ENCODE data around the gene OTUD7B. TPM values are rescaled to one million over a fixed set of nuclear protein-coding genes. Genes with fewer than 3 reads are reported as not detected.
"Not testable (repeated sequence)": the region's sequence is repeated elsewhere in the genome, so short reads cannot be mapped to it uniquely, and the experiment has no call there.

Gene OTUD7B
- total and polyA plus RNA-seq, 3 donors from 2014 or later = 23.1 to 31.5 (median 30.3) TPM

DNA sequence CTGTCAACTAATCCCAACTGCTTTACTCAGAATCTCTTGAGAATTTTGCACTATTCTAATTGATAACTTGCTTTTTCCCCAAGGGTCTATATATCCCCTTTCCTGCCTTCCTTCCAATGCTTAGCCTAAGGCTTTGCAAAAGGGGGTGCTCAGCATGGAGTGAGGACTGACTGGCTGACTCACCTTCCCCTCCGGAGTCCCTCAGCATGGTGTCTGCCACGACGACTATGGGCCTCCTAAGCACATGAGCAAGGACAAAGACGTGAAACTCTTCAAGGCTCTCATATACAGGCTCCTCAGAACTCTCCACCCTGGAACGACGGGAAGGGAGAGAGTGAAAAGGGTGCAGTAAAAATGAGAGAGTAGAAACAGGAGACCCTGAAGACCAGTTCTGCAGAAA is 60.6 kb downstream of the OTUD7B start:
- Histone ChIP-seq H3K9me3 (no peaks in the 10 kb centered on the region), H3K4me1 (no peaks in the 10 kb centered on the region), H3K27me3 (no peaks in the 10 kb centered on the region), H3K27ac (no peak overlapping the region), H3K4me3 (no peak overlapping the region), H3K36me3 (ENCODE audit: low read depth, missing control alignments) (no peaks in the 10 kb centered on the region)
- TF ChIP-seq CTCF (IDR thresholded peaks at IDR 0.05) = no peak
- no peak for TF ChIP-seq POLR2A (IDR thresholded peaks at IDR 0.05)
- 75 to 83% methylated on average over 6 of the region's 6 CpGs for WGBS, 2 donors
- DNase-seq = no peak
- intact Hi-C loops (cut with DNase I; ENCODE audit: low total_unique reads) = no loop called here

DNA sequence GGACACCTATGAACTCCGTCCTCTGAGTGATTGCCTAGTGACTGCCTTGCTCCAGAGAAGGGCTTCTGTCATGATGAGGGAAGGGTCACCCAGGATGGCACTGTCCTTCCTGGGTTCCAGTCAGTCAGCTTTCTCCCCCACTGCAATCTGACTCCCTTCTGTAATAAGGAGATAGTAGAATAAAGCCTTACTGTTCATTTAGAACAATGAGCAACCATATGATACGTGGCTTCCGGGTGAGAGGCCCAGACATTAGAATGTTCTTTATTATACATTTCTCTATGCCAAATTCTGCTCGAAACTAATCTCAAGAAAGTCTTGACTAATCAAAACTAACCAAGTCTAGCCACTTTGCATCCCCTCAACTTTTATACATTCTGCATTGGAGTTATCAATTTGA is 65.3 kb downstream of the OTUD7B start:
- no peaks in the 10 kb centered on the region for H3K36me3 ChIP-seq (ENCODE audit: low read depth, missing control alignments)
- peaks cover 8% of the 10 kb centered on the region for H3K4me1 ChIP-seq
- DNase-seq = peak; percentile 84
- no peak overlapping the region for H3K4me3 ChIP-seq
- no peaks in the 10 kb centered on the region for H3K9me3 ChIP-seq
- WGBS, 2 donors = 57 to 78% methylated on average over 4 of the region's 4 CpGs
- intact Hi-C loops (cut with DNase I; ENCODE audit: low total_unique reads) = no loop called here
- no peaks in the 10 kb centered on the region for H3K27me3 ChIP-seq
- peak overlapping the region; percentile 53 to 68 for H3K27ac ChIP-seq
- TF ChIP-seq CTCF (IDR thresholded peaks at IDR 0.05) = no peak
- TF ChIP-seq POLR2A (IDR thresholded peaks at IDR 0.05) = no peak

DNA sequence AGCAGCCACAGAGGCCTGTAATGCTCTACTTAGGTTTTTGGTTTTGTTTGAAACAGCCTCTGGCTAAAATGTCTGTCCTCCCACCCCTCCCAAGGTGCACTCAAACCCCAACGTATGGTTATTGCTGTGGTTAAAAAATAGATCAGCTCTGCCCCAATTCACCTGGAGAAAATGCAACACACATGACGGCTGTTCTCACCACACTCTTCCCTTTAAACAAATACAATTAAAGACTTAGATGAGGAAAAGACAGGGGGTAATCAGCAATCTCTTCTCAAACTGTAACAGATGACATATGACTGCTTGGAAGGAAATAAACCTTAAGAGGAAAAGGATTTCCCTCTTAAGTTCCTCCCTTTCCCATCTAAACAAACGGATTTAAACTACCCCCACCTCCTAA is 67.6 kb downstream of the OTUD7B start:
- Histone ChIP-seq H3K4me3 (no peak overlapping the region), H3K27ac (peak overlapping the region; percentile 45 to 68), H3K27me3 (no peaks in the 10 kb centered on the region), H3K9me3 (no peaks in the 10 kb centered on the region), H3K4me1 (peaks cover 24% of the 10 kb centered on the region), H3K36me3 (ENCODE audit: low read depth, missing control alignments) (no peaks in the 10 kb centered on the region)
- DNase-seq = no peak
- 47 to 49% methylated on average over 3 of the region's 3 CpGs for WGBS, 2 donors
- intact Hi-C loops (cut with DNase I; ENCODE audit: low total_unique reads) = no loop called here
- TF ChIP-seq POLR2A (IDR thresholded peaks at IDR 0.05) = no peak
- TF ChIP-seq CTCF (IDR thresholded peaks at IDR 0.05) = no peak

GRCh38 chr1:149942207-149942606 is 68.3 kb downstream of the OTUD7B start:
- Histone ChIP-seq H3K27ac (peak overlapping the region; percentile 2 to 68), H3K4me3 (no peak overlapping the region), H3K27me3 (no peaks in the 10 kb centered on the region), H3K9me3 (no peaks in the 10 kb centered on the region), H3K36me3 (ENCODE audit: low read depth, missing control alignments) (no peaks in the 10 kb centered on the region), H3K4me1 (peaks cover 29% of the 10 kb centered on the region)
- intact Hi-C loops (cut with DNase I; ENCODE audit: low total_unique reads) = no loop called here
- TF ChIP-seq CTCF (IDR thresholded peaks at IDR 0.05) (no peak), POLR2A (IDR thresholded peaks at IDR 0.05) (no peak)
- DNase-seq = no peak
- WGBS, 2 donors = 37 to 43% methylated on average over 5 of the region's 5 CpGs

- no peak overlapping the region for H3K4me3 ChIP-seq
- peaks cover 42% of the 10 kb centered on the region for H3K4me1 ChIP-seq
- no peaks in the 10 kb centered on the region for H3K27me3 ChIP-seq
- 85 to 90% methylated on average over 3 of the region's 3 CpGs for WGBS, 2 donors
- TF ChIP-seq CTCF (IDR thresholded peaks at IDR 0.05) = no peak
- no peak for TF ChIP-seq POLR2A (IDR thresholded peaks at IDR 0.05)
- no peak for DNase-seq
- H3K9me3 ChIP-seq = no peaks in the 10 kb centered on the region
- intact Hi-C loops (cut with DNase I; ENCODE audit: low total_unique reads) = no loop called here
- peak overlapping the region in 1 of 2 donors; percentile 72 for H3K27ac ChIP-seq
- no peaks in the 10 kb centered on the region for H3K36me3 ChIP-seq (ENCODE audit: low read depth, missing control alignments)
Observed at GRCh38 chr1:149940427-149940826, 70.1 kb downstream of the OTUD7B start.

- H3K27me3 ChIP-seq; intact Hi-C loops (cut with DNase I; ENCODE audit: low total_unique reads); H3K36me3 ChIP-seq (ENCODE audit: low read depth, missing control alignments); DNase-seq; H3K9me3 ChIP-seq; H3K4me3 ChIP-seq: not testable (repeated sequence)
- Histone ChIP-seq H3K27ac (peak overlapping the region; percentile 66 to 72), H3K4me1 (peaks cover 40% of the 10 kb centered on the region)
- WGBS, 2 donors = 44 to 56% methylated on average over 13 of the region's 13 CpGs
Observed at GRCh38 chr1:149938668-149939003, 71.9 kb downstream of the OTUD7B start.

Data from testis (tissue), 3 donors.